A172 (cell line): ENCODE data around the gene DPM3. TPM values are rescaled to one million over a fixed set of nuclear protein-coding genes. Genes with fewer than 3 reads are reported as not detected.
"Not testable (repeated sequence)": the region's sequence is repeated elsewhere in the genome, so short reads cannot be mapped to it uniquely, and the experiment has no call there.

ENCODE experiments used
- DNase-seq: peaks from one replicate; pipeline ENCODE4 v3.0.0-alpha.2; 2015; ENCODE audit warnings: low spot score
- total RNA-seq: library from RNA; depleted of rRNA; stranded (reverse); fragments of >200 nt; shearing (Covaris generic); gene quantifications from 2 replicates; pipeline ENCODE4 v1.2.3, GENCODE V29; 2014

Gene DPM3
- total RNA-seq, 1 experiment from 2014 or later = 37.4 TPM

- DNase-seq = no peak
Measured at GRCh38 chr1:155175281-155175926, 35.1 kb upstream of the DPM3 start.

- DNase-seq = no peak
Measured at GRCh38 chr1:155174324-155175280, 34.3 kb upstream of the DPM3 start.

GRCh38 chr1:155173478-155174323 is 33.4 kb upstream of the DPM3 start, which contains the start of gene TRIM46:
Gene TRIM46 (plus strand): TSS chr1:155173849. CDS start chr1:155173967, 118 bp downstream.
- peak; percentile 74 for DNase-seq

GRCh38 chr1:155172732-155173477 is 32.6 kb upstream of the DPM3 start, which contains the start of gene KRTCAP2:
Gene KRTCAP2 (minus strand): TSS chr1:155173304. CDS start chr1:155173224, 80 bp downstream.
- peak; percentile 99 for DNase-seq

DNA sequence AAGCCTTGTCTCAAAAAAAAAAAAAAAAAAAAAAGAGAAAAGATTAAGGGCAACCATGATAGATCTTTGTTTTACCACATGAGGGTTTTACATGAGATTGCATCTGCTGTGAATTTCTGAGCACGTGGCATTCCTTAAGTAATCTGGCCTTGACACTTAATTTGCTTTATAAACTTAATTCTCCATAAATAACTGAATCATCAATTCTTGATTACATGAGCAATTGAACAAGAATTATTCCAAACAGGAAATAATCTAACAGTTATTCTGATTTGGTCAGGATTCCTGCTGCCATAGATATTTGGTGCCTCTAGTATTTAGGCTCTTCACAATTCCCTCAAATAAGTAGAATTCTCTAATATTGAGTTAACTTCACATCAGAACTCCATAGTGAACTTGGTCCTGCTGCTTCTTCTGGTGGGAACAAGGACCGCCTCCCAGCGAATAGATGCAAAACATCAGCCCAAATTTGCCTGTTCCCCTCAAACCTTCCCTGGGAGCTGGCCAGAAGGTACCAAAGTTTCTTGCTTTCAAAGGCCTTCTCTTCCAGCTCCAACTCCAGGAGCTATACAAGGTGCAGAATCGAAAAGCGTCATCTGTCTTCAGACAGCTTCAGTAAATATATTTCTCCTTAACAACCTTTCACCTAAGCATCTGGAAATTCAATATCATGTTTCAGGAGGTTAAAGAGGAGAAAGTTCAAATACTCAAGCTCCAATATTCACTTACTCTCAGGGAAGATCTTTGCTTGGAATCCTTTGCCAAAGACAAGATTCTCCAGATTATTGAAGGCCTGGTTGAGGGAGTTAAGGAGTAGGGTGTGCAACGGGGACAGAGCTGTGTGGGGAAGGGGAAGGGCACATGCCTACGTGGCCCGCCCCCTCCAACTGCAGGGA is 31.8 kb upstream of the DPM3 start:
- DNase-seq = no peak

GRCh38 chr1:155170806-155171205 is 30.5 kb upstream of the DPM3 start:
- DNase-seq = no peak

- no peak for DNase-seq
Measured at GRCh38 chr1:155170101-155170785, 29.9 kb upstream of the DPM3 start.

DNA sequence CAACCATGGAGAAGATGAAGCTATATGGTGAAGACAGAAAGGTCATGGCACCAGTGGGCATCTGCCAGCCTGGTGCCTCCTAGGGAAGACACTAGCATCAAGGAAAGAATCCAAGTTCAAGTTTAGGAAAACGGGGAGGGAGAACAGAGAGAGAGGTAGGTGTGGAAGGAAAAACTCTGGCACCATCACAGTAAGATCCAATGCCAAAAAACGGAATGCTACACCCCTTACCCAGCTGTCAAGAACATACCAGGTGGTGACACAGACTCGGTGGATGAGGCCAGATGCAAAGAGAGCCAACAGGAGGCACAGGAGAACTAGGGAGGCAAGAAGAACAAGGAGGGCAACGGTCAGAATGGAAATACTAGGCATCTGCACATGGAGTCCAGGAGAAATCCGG is 29.2 kb upstream of the DPM3 start:
- no peak for DNase-seq

DNA sequence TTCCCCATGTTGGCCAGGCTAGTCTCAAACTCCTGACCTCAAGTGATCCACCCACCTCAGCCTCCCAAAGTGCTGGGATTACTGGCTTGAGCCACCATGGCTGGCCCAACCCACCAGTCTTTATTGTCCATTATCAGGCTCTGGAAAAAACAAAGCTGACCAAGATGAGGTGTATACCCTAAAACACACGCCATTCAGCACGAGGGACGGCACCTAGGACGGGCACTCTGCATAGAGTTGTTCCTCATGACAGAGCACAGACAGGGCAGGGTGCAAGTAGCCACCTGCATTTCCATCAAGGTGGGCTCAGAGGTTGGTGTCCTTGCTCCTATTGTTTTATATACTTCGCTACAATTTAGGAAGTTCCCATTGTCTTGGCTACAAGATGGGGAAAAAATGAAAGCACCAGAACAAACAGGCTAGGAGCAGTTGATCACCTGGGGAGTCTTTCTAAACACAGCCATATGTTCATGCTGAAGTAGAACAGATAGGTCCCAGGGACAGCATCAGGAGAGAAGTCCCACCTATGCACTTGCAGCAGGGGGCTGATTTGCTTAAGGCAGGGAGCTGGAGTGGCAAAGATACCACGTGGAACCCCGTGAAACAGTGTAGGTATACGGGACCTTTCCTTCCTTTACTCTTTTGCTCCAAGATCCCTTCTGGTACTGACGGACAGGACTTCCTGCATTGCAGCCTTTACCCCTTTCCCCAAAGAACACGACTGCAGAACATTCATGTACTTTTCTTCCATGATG is 28.3 kb upstream of the DPM3 start:
- no peak for DNase-seq

- DNase-seq = not testable (repeated sequence)
Measured at GRCh38 chr1:155168105-155168445, 27.7 kb upstream of the DPM3 start.

GRCh38 chr1:155167166-155168104 is 27.1 kb upstream of the DPM3 start:
- DNase-seq = peak; percentile 81

- no peak for DNase-seq
Measured at GRCh38 chr1:155166471-155167165, 26.3 kb upstream of the DPM3 start.

- DNase-seq = no peak
Measured at GRCh38 chr1:155166051-155166470, 25.7 kb upstream of the DPM3 start.

- DNase-seq = not testable (repeated sequence)
Measured at GRCh38 chr1:155164625-155165024, 24.3 kb upstream of the DPM3 start.

DNA sequence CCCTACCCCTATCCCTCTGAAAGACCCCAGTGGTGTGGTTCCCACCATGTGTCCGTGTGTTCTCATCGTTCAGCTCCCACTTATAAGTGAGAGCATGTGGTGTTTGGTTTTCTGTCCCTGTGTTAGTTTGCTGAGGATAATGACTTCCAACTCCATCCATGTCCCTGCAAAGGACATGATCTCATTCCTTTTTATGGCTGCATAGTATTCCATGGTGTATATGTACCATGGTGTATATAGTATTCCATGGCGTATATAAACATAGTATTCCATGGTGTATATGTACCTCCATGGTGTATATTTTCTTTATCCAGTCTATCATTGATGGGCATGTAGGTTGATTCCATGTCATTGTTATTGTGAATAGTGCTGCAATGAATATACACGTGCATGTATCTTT is 23.5 kb upstream of the DPM3 start:
- DNase-seq = not testable (repeated sequence)

- DNase-seq = not testable (repeated sequence)
Measured at GRCh38 chr1:155162631-155163030, 22.3 kb upstream of the DPM3 start.

- DNase-seq = no peak
Measured at GRCh38 chr1:155160128-155160527, 19.8 kb upstream of the DPM3 start.
